Measurements from ENCODE around the gene HSPB2. TPM values are rescaled to one million over a fixed set of nuclear protein-coding genes. Genes with fewer than 3 reads are reported as not detected.

The HSPB2 gene
- total RNA-seq, 1 experiment from 2014 or later: not detected

- ChIA-PET RAD21 (ENCODE audit: low non-redundant PET in 1 of 2, low total read pairs in 2 of 2, uncharacterized antibody in 2 of 2, unreplicated experiment in 2 of 2) (interaction anchor here in 1 of 2 experiments (0.7 kb wide), 1 partner anchor 290 kb away, joined by 3 read pairs; no protein-coding TSS in a partner anchor), CTCF (interaction anchor here (1.3 kb wide), 1 partner anchor 346 kb away, joined by 3 read pairs; no protein-coding TSS in a partner anchor), POLR2A (no interaction called here)
- TF ChIP-seq ZFX (IDR thresholded peaks at IDR 0.05) (no peak), YY1 (IDR thresholded peaks at IDR 0.05; ENCODE audit: extremely low read depth, insufficient replicate concordance, low read depth, low read length) (no peak), EGR1 (IDR thresholded peaks at IDR 0.05; ENCODE audit: low read depth) (no peak), ZNF274 (IDR thresholded peaks at IDR 0.05; ENCODE audit: low read depth, low read length) (no peak), SIN3A (IDR thresholded peaks at IDR 0.05; ENCODE audit: low read depth) (no peak), CEBPB (IDR thresholded peaks at IDR 0.05; ENCODE audit: low read depth) (no peak), POLR2AphosphoS5 (IDR thresholded peaks at IDR 0.05; ENCODE audit: low read depth, low read length) (no peak), EZH2 (IDR thresholded peaks at IDR 0.05) (no peak), POLR2A (IDR thresholded peaks at IDR 0.05; ENCODE audit: borderline replicate concordance, extremely low read depth, insufficient read depth, insufficient read length) (no peak), JUND (IDR thresholded peaks at IDR 0.05) (no peak), FOSL1 (IDR thresholded peaks at IDR 0.05; ENCODE audit: low read depth) (no peak), TCF7L2 (IDR thresholded peaks at IDR 0.05; ENCODE audit: borderline replicate concordance, extremely low read depth, insufficient read depth, insufficient read length) (no peak), SRF (IDR thresholded peaks at IDR 0.05; ENCODE audit: low read depth) (no peak), ELF1 (IDR thresholded peaks at IDR 0.05; ENCODE audit: borderline replicate concordance, low read depth) (no peak), CBX3 (IDR thresholded peaks at IDR 0.05; ENCODE audit: low read depth) (no peak)
- TF ChIP-seq, protein P1, sequence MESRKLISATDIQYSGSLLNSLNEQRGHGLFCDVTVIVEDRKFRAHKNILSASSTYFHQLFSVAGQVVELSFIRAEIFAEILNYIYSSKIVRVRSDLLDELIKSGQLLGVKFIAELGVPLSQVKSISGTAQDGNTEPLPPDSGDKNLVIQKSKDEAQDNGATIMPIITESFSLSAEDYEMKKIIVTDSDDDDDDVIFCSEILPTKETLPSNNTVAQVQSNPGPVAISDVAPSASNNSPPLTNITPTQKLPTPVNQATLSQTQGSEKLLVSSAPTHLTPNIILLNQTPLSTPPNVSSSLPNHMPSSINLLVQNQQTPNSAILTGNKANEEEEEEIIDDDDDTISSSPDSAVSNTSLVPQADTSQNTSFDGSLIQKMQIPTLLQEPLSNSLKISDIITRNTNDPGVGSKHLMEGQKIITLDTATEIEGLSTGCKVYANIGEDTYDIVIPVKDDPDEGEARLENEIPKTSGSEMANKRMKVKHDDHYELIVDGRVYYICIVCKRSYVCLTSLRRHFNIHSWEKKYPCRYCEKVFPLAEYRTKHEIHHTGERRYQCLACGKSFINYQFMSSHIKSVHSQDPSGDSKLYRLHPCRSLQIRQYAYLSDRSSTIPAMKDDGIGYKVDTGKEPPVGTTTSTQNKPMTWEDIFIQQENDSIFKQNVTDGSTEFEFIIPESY (IDR thresholded peaks at IDR 0.05; ENCODE audit: extremely low read depth, insufficient replicate concordance, low read length): no peak
- TF ChIP-seq, protein P2, sequence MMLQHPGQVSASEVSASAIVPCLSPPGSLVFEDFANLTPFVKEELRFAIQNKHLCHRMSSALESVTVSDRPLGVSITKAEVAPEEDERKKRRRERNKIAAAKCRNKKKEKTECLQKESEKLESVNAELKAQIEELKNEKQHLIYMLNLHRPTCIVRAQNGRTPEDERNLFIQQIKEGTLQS (IDR thresholded peaks at IDR 0.05): no peak
- TF ChIP-seq, protein P3, sequence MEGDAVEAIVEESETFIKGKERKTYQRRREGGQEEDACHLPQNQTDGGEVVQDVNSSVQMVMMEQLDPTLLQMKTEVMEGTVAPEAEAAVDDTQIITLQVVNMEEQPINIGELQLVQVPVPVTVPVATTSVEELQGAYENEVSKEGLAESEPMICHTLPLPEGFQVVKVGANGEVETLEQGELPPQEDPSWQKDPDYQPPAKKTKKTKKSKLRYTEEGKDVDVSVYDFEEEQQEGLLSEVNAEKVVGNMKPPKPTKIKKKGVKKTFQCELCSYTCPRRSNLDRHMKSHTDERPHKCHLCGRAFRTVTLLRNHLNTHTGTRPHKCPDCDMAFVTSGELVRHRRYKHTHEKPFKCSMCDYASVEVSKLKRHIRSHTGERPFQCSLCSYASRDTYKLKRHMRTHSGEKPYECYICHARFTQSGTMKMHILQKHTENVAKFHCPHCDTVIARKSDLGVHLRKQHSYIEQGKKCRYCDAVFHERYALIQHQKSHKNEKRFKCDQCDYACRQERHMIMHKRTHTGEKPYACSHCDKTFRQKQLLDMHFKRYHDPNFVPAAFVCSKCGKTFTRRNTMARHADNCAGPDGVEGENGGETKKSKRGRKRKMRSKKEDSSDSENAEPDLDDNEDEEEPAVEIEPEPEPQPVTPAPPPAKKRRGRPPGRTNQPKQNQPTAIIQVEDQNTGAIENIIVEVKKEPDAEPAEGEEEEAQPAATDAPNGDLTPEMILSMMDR (IDR thresholded peaks at IDR 0.05 in 2 of 3, conservative IDR thresholded peaks at IDR 0.05 in 1 of 3; ENCODE audit: borderline replicate concordance in 1 of 3, insufficient read depth in 1 of 3, low read depth in 2 of 3, low read length in 2 of 3): no peak
- TF ChIP-seq, protein P4, sequence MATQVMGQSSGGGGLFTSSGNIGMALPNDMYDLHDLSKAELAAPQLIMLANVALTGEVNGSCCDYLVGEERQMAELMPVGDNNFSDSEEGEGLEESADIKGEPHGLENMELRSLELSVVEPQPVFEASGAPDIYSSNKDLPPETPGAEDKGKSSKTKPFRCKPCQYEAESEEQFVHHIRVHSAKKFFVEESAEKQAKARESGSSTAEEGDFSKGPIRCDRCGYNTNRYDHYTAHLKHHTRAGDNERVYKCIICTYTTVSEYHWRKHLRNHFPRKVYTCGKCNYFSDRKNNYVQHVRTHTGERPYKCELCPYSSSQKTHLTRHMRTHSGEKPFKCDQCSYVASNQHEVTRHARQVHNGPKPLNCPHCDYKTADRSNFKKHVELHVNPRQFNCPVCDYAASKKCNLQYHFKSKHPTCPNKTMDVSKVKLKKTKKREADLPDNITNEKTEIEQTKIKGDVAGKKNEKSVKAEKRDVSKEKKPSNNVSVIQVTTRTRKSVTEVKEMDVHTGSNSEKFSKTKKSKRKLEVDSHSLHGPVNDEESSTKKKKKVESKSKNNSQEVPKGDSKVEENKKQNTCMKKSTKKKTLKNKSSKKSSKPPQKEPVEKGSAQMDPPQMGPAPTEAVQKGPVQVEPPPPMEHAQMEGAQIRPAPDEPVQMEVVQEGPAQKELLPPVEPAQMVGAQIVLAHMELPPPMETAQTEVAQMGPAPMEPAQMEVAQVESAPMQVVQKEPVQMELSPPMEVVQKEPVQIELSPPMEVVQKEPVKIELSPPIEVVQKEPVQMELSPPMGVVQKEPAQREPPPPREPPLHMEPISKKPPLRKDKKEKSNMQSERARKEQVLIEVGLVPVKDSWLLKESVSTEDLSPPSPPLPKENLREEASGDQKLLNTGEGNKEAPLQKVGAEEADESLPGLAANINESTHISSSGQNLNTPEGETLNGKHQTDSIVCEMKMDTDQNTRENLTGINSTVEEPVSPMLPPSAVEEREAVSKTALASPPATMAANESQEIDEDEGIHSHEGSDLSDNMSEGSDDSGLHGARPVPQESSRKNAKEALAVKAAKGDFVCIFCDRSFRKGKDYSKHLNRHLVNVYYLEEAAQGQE (IDR thresholded peaks at IDR 0.05; ENCODE audit: low read depth): no peak
- TF ChIP-seq, protein P5, sequence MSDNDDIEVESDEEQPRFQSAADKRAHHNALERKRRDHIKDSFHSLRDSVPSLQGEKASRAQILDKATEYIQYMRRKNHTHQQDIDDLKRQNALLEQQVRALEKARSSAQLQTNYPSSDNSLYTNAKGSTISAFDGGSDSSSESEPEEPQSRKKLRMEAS (IDR thresholded peaks at IDR 0.05): no peak
- BruUV-seq (replicated peaks): no TSS peak
- no peaks in the 10 kb centered on the region for H3K36me3 ChIP-seq (ENCODE audit: control insufficient read depth in 1 of 2, insufficient read depth in 2 of 2, low read length in 2 of 2)
- H3K9ac ChIP-seq (ENCODE audit: low read length): no peak overlapping the region
- no peak overlapping the region for H3K4me3 ChIP-seq (replicated peaks in 1 of 2; ENCODE audit: low read depth in 1 of 2, low read length in 2 of 2)
- no peaks in the 10 kb centered on the region for H4K20me1 ChIP-seq (ENCODE audit: insufficient read depth)
- no peak overlapping the region for H2AFZ ChIP-seq (ENCODE audit: low read depth, low read length, poor library complexity, severe bottlenecking)
- ATAC-seq (no peak), DNase-seq (ENCODE audit: low read depth, low spot score) (no peak)
- intact Hi-C loops (cut with micrococcal nuclease): loop anchor here (5.0 kb wide), 2 partner anchors 153 to 243 kb away; partner anchors contain the start of genes BCO2, SDHD and TIMM8B
- no peaks in the 10 kb centered on the region for H3K79me2 ChIP-seq (ENCODE audit: insufficient read depth, low read length)
- no peak overlapping the region for H3K4me2 ChIP-seq (ENCODE audit: low read length)
- no peaks in the 10 kb centered on the region for H3K9me2 ChIP-seq (ENCODE audit: insufficient read depth)
- H3K9me3 ChIP-seq (ENCODE audit: control insufficient read depth in 1 of 2, insufficient read depth in 1 of 2, low read depth in 1 of 2, low read length in 2 of 2): no peaks in the 10 kb centered on the region
- H3K27ac ChIP-seq (ENCODE audit: low read depth, low read length): no peak overlapping the region
- no peaks in the 10 kb centered on the region for H3K27me3 ChIP-seq (ENCODE audit: insufficient read depth, low read length)
- peaks cover 18 to 31% of the 10 kb centered on the region in 2 experiments; a peak in 3 of 4 replicates for H3K4me1 ChIP-seq (ENCODE audit: control insufficient read depth in 1 of 2, insufficient read depth in 2 of 2, low read length in 2 of 2)
Observed at GRCh38 chr11:111933872-111934271, 21.3 kb downstream of the HSPB2 start.
